Smooth muscle cell (in vitro differentiated cells): ENCODE data around the gene HRH4. TPM values are rescaled to one million over a fixed set of nuclear protein-coding genes. Genes with fewer than 3 reads are reported as not detected.
A peak's percentile ranks its signal among the peaks of the same experiment; 100 is the strongest.

ENCODE experiments used
- DNase-seq: peaks from one replicate; lab custom pipeline; 2025; ENCODE audit not compliant: unreplicated experiment; lab: John Stamatoyannopoulos, UW
- H2AFZ ChIP-seq: fragments of 200-600 bp; sonication (generic); 2 replicates; pipeline ENCODE4 v1.6.0; 2016; ENCODE audit warnings: antibody characterized with exemption, low read depth, mild to moderate bottlenecking
- H3F3A ChIP-seq: fragments of 200-600 bp; sonication (generic); 2 replicates; pipeline ENCODE4 v1.6.0; 2017; ENCODE audit warnings: antibody characterized with exemption, low read depth
- H3K27ac ChIP-seq: fragments of 200-600 bp; sonication (generic); 2 replicates; pipeline ENCODE4 v1.5.1; 2016; ENCODE audit warnings: low read depth, mild to moderate bottlenecking
- H3K27me3 ChIP-seq: fragments of 200-600 bp; sonication (generic); 2 replicates; pipeline ENCODE4 v1.6.1; 2016; ENCODE audit warnings: low read depth, mild to moderate bottlenecking
- H3K36me3 ChIP-seq: fragments of 200-600 bp; sonication (generic); 2 replicates; pipeline ENCODE4 v1.5.1; 2016; ENCODE audit warnings: low read depth
- H3K4me1 ChIP-seq: fragments of 200-600 bp; sonication (generic); 2 replicates; pipeline ENCODE4 v1.5.1; 2016; ENCODE audit warnings: low read depth
- H3K4me2 ChIP-seq: fragments of 200-600 bp; sonication (generic); 2 replicates; pipeline ENCODE4 v1.6.0; 2016; ENCODE audit warnings: mild to moderate bottlenecking
- H3K4me3 ChIP-seq: fragments of 200-600 bp; sonication (generic); 2 replicates; pipeline ENCODE4 v1.5.1; 2016; ENCODE audit warnings: mild to moderate bottlenecking
- H3K79me2 ChIP-seq: fragments of 200-600 bp; sonication (generic); 2 replicates; pipeline ENCODE4 v1.6.0; 2016; ENCODE audit warnings: low read depth, mild to moderate bottlenecking
- H3K9ac ChIP-seq: fragments of 200-600 bp; sonication (generic); 2 replicates; pipeline ENCODE4 v1.6.0; 2016; ENCODE audit warnings: low read depth
- H3K9me3 ChIP-seq: fragments of 200-600 bp; sonication (generic); replicated peaks from 2 replicates; pipeline ENCODE4 v1.5.1; 2016; ENCODE audit warnings: low read depth
- H4K20me1 ChIP-seq: fragments of 200-600 bp; sonication (generic); 2 replicates; pipeline ENCODE4 v1.6.0; 2016; ENCODE audit warnings: low read depth
- CTCF ChIP-seq: fragments of 200-600 bp; sonication (generic); IDR thresholded peaks from 2 replicates; pipeline ENCODE4 v1.5.1; 2017; ENCODE audit warnings: borderline replicate concordance, mild to moderate bottlenecking, antibody characterized with exemption; ENCODE audit not compliant: insufficient read depth, poor library complexity, severe bottlenecking
- WGBS: methylation state at CpG from one replicate; pipeline ENCODE4 v1.1.7; 2016; ENCODE audit warnings: low lambda C conversion rate; 5-methylcytosine and 5-hydroxymethylcytosine counted together
- polyA plus RNA-seq: library from polyadenylated mRNA; unstranded; fragments of >200 nt; fragmentation: Nextera tagmentation; extraction: Ambion mirVana; gene quantifications from 2 replicates; pipeline ENCODE4 v1.2.1, GENCODE V29; 2016
- total RNA-seq: library from RNA; depleted of rRNA; stranded (reverse); fragments of >200 nt; gene quantifications from 2 replicates; pipeline ENCODE4 v1.2.3, GENCODE V29; 2014

HRH4 gene
- total and polyA plus RNA-seq, 2 experiments from 2014 or later, result not detected

- H3K36me3 ChIP-seq, result no peaks in the 10 kb centered on the region
- WGBS, result 68% methylated on average over 2 of the region's 2 CpGs
- H3K27ac ChIP-seq, result no peak overlapping the region
- no peaks in the 10 kb centered on the region for H3K4me1 ChIP-seq
- H3K9me3 ChIP-seq, result no peaks in the 10 kb centered on the region
- H3K9ac ChIP-seq, result no peak overlapping the region
- no peaks in the 10 kb centered on the region for H3F3A ChIP-seq
- no peak overlapping the region for H3K4me2 ChIP-seq
- no peak overlapping the region for H2AFZ ChIP-seq
- no peaks in the 10 kb centered on the region for H3K79me2 ChIP-seq
- no peak overlapping the region for H3K4me3 ChIP-seq
- no peak for DNase-seq
- TF ChIP-seq CTCF, result peak; percentile 50
- H4K20me1 ChIP-seq, result no peaks in the 10 kb centered on the region
- H3K27me3 ChIP-seq, result no peaks in the 10 kb centered on the region
Measured at GRCh38 chr18:24514439-24514838, 54.0 kb downstream of the HRH4 start.

GRCh38 chr18:24515721-24516120 lies 55.3 kb downstream of the HRH4 start:
- Histone ChIP-seq H3K4me2 (no peak overlapping the region), H3K27me3 (no peaks in the 10 kb centered on the region), H3F3A (no peaks in the 10 kb centered on the region), H3K36me3 (no peaks in the 10 kb centered on the region), H3K4me3 (no peak overlapping the region), H3K4me1 (peaks cover 4% of the 10 kb centered on the region), H3K9me3 (no peaks in the 10 kb centered on the region), H2AFZ (no peak overlapping the region), H3K27ac (no peak overlapping the region), H3K79me2 (no peaks in the 10 kb centered on the region), H4K20me1 (no peaks in the 10 kb centered on the region), H3K9ac (no peak overlapping the region)
- no peak for TF ChIP-seq CTCF
- DNase-seq, result no peak
- WGBS, result 94% methylated on average over 2 of the region's 2 CpGs

GRCh38 chr18:24516261-24516660 lies 55.8 kb downstream of the HRH4 start:
- TF ChIP-seq CTCF, result no peak
- no peak overlapping the region for H3K4me2 ChIP-seq
- 85% methylated on average over 3 of the region's 3 CpGs for WGBS
- no peak overlapping the region for H3K4me3 ChIP-seq
- no peaks in the 10 kb centered on the region for H3K27me3 ChIP-seq
- no peak overlapping the region for H3K9ac ChIP-seq
- no peak overlapping the region for H3K27ac ChIP-seq
- no peaks in the 10 kb centered on the region for H3K36me3 ChIP-seq
- no peak overlapping the region for H2AFZ ChIP-seq
- no peaks in the 10 kb centered on the region for H3K79me2 ChIP-seq
- H3K4me1 ChIP-seq, result peaks cover 9% of the 10 kb centered on the region
- no peaks in the 10 kb centered on the region for H3F3A ChIP-seq
- no peaks in the 10 kb centered on the region for H3K9me3 ChIP-seq
- no peaks in the 10 kb centered on the region for H4K20me1 ChIP-seq
- no peak for DNase-seq

- no peaks in the 10 kb centered on the region for H3K36me3 ChIP-seq
- H3K27me3 ChIP-seq, result no peaks in the 10 kb centered on the region
- TF ChIP-seq CTCF, result no peak
- H2AFZ ChIP-seq, result no peak overlapping the region
- H3K27ac ChIP-seq, result no peak overlapping the region
- no peak overlapping the region for H3K9ac ChIP-seq
- no peaks in the 10 kb centered on the region for H3F3A ChIP-seq
- H3K79me2 ChIP-seq, result no peaks in the 10 kb centered on the region
- H3K4me1 ChIP-seq, result peaks cover 14% of the 10 kb centered on the region
- 94% methylated on average over 8 of the region's 8 CpGs for WGBS
- H4K20me1 ChIP-seq, result no peaks in the 10 kb centered on the region
- H3K4me3 ChIP-seq, result no peak overlapping the region
- H3K9me3 ChIP-seq, result no peaks in the 10 kb centered on the region
- H3K4me2 ChIP-seq, result no peak overlapping the region
- DNase-seq, result no peak
Measured at GRCh38 chr18:24517554-24517953, 57.1 kb downstream of the HRH4 start.
